OCI-LY7 (cell line): Measurements from ENCODE around the gene CEP57L1. TPM values are rescaled to one million over a fixed set of nuclear protein-coding genes. Genes with fewer than 3 reads are reported as not detected.

Source experiments
- BruUV-seq: library from RNA; stranded (reverse); fragments of 400-500 nt; replicated peaks from 2 replicates; lab custom pipeline; 2021; lab: Mats Ljungman, UMichigan
- CTCF ChIA-PET: fragments of 300-600 bp; sonication (Branson Sonifier 250); formaldehyde crosslinking; loops from one replicate; lab custom pipeline; 2022; ENCODE audit warnings: antibody characterized with exemption; ENCODE audit not compliant: unreplicated experiment; lab: Charles Lee
- POLR2A ChIA-PET: fragments of 300-600 bp; sonication (Branson Sonifier 250); formaldehyde crosslinking; loops from one replicate; lab custom pipeline; 2022; ENCODE audit warnings: antibody characterized with exemption; lab: Charles Lee
- DNase-seq: peaks from one replicate; pipeline ENCODE4 v3.0.0-alpha.2; 2015; ENCODE audit warnings: low spot score
- H2AFZ ChIP-seq: fragments of 200-600 bp; sonication (generic), shearing (Covaris generic); 2 replicates; pipeline ENCODE4 v1.6.1; 2014; ENCODE audit warnings: mild to moderate bottlenecking, antibody characterized with exemption, low read length, moderate library complexity
- H3K27ac ChIP-seq: fragments of 200-600 bp; sonication (generic); 2 replicates; pipeline ENCODE4 v1.5.1; 2014; ENCODE audit warnings: mixed run types, low read depth, mild to moderate bottlenecking, moderate library complexity, low read length, inconsistent platforms; ENCODE audit not compliant: poor library complexity, severe bottlenecking
- H3K36me3 ChIP-seq: fragments of 200-600 bp; sonication (generic); 2 replicates; pipeline ENCODE4 v1.6.1; 2014; ENCODE audit warnings: mild to moderate bottlenecking, antibody characterized with exemption, low read length, moderate library complexity, mixed read lengths; ENCODE audit not compliant: insufficient read depth
- H3K4me1 ChIP-seq: fragments of 200-600 bp; sonication (generic); 2 replicates; pipeline ENCODE4 v1.5.1; 2014; ENCODE audit warnings: mild to moderate bottlenecking, low read length; ENCODE audit not compliant: insufficient read depth, poor library complexity, severe bottlenecking
- H3K4me2 ChIP-seq: fragments of 200-600 bp; sonication (generic); 2 replicates; pipeline ENCODE4 v1.6.1; 2014; ENCODE audit warnings: mild to moderate bottlenecking, low read length
- H3K4me3 ChIP-seq: fragments of 200-600 bp; sonication (generic); 2 replicates; pipeline ENCODE4 v1.5.1; 2014; ENCODE audit warnings: mild to moderate bottlenecking, low read depth, low read length; ENCODE audit not compliant: poor library complexity, severe bottlenecking
- H3K79me2 ChIP-seq: fragments of 200-600 bp; sonication (generic); 2 replicates; pipeline ENCODE4 v1.6.1; 2016; ENCODE audit warnings: low read depth, mild to moderate bottlenecking, low read length, moderate library complexity, mixed read lengths; ENCODE audit not compliant: insufficient read depth
- H3K9me2 ChIP-seq: fragments of 200-600 bp; sonication (generic); 2 replicates; pipeline ENCODE4 v1.6.1; 2016; ENCODE audit warnings: mild to moderate bottlenecking, low read length, mixed read lengths; ENCODE audit not compliant: insufficient read depth
- H3K9me3 ChIP-seq: fragments of 200-600 bp; sonication (generic); 2 replicates; pipeline ENCODE4 v1.6.1; 2014; ENCODE audit warnings: mild to moderate bottlenecking, mixed run types, low read length, mixed read lengths
- H4K20me1 ChIP-seq: fragments of 200-600 bp; sonication (generic); 2 replicates; pipeline ENCODE4 v1.6.1; 2014; ENCODE audit warnings: mild to moderate bottlenecking, antibody characterized with exemption, low read length, moderate library complexity, mixed read lengths; ENCODE audit not compliant: insufficient read depth
- CTCF ChIP-seq: fragments of 200-600 bp; sonication (generic); conservative IDR thresholded peaks from 2 replicates; pipeline ENCODE4 v1.5.1; 2014; ENCODE audit warnings: mild to moderate bottlenecking, antibody characterized with exemption, low read length, moderate library complexity, mixed read lengths
- EZH2phosphoT487 ChIP-seq: fragments of 200-600 bp; sonication (generic); IDR thresholded peaks from 2 replicates; pipeline ENCODE4 v1.6.1; 2018; ENCODE audit warnings: low read depth, borderline replicate concordance, mild to moderate bottlenecking, mixed run types, antibody characterized with exemption, low read length, moderate library complexity, mixed read lengths
- intact Hi-C: fragments of 100-400 bp; cut with micrococcal nuclease; formaldehyde crosslinking; loops from one replicate; pipeline ENCODE4 v1.10.0; 2022; ENCODE audit not compliant: unreplicated experiment
- total RNA-seq, 2 experiments: library from RNA; depleted of rRNA in 1 of 2; stranded (reverse); fragments of >200 nt in 1 of 2; shearing (Covaris generic) in 1 of 2; gene quantifications; 2 replicates each; pipeline ENCODE4 v1.2.3, GENCODE V29; 2014 to 2022

Gene CEP57L1
- total RNA-seq, 2 experiments from 2014 or later: 22.7 to 28.2 TPM

- no TSS peak for BruUV-seq
These were observed 25.6 kb upstream of the CEP57L1 start for GRCh38 chr6:109069746-109070145.

GRCh38 chr6:109071125-109071917 lies 24.0 kb upstream of the CEP57L1 start:
- BruUV-seq: no TSS peak
- no peaks in the 10 kb centered on the region for H4K20me1 ChIP-seq
- peak overlapping the region; percentile 24 for H3K4me2 ChIP-seq
- TF ChIP-seq CTCF: no peak
- no peak for TF ChIP-seq EZH2phosphoT487
- ChIA-PET CTCF (interaction anchor here (1.1 kb wide), 1 partner anchor 21 kb away, joined by 3 read pairs; no protein-coding TSS in a partner anchor), POLR2A (interaction anchor here (0.6 to 3.5 kb wide), 16 partner anchors 9 to 590 kb away, joined by 3 to 11 read pairs (median 3); partner anchors contain the start of gene ARMC2)
- no peak overlapping the region for H3K4me3 ChIP-seq
- peaks cover 37% of the 10 kb centered on the region for H3K4me1 ChIP-seq
- H3K36me3 ChIP-seq: no peaks in the 10 kb centered on the region
- intact Hi-C loops: loop anchor here (5.0 kb wide), 1 partner anchor 514 kb away; no protein-coding TSS in a partner anchor
- DNase-seq: no peak
- no peaks in the 10 kb centered on the region for H3K9me2 ChIP-seq
- H3K79me2 ChIP-seq: peaks cover 14% of the 10 kb centered on the region; the same call in 1 of the 2 replicates
- no peak overlapping the region for H3K27ac ChIP-seq
- H2AFZ ChIP-seq: 0 out of 2 replicates have a peak overlapping the region, but pooled peaks have one; percentile 13
- no peaks in the 10 kb centered on the region for H3K9me3 ChIP-seq

More at GRCh38 chr6:109069746-109070145, 25.6 kb upstream of the CEP57L1 start:
- no peak overlapping the region for H2AFZ ChIP-seq
- H3K36me3 ChIP-seq: no peaks in the 10 kb centered on the region
- no peak for DNase-seq
- H3K4me3 ChIP-seq: no peak overlapping the region
- H3K4me1 ChIP-seq: peaks cover 27% of the 10 kb centered on the region
- H3K9me3 ChIP-seq: no peaks in the 10 kb centered on the region
- POLR2A ChIA-PET: interaction anchor here (0.6 to 3.5 kb wide), 8 partner anchors 11 to 528 kb away, joined by 3 to 11 read pairs (median 4); no protein-coding TSS in a partner anchor
- CTCF ChIA-PET: no interaction called here
- H3K4me2 ChIP-seq: no peak overlapping the region
- H3K27ac ChIP-seq: no peak overlapping the region
- peaks cover 14% of the 10 kb centered on the region; the same call in 1 of the 2 replicates for H3K79me2 ChIP-seq
- intact Hi-C loops: loop anchor here (5.0 kb wide), 1 partner anchor 512 kb away; no protein-coding TSS in a partner anchor
- H3K9me2 ChIP-seq: no peaks in the 10 kb centered on the region
- H4K20me1 ChIP-seq: no peaks in the 10 kb centered on the region
- TF ChIP-seq CTCF: no peak
- no peak for TF ChIP-seq EZH2phosphoT487
